K562 (cell line): ENCODE measurements around the gene FAM107B. TPM values are rescaled to one million over a fixed set of nuclear protein-coding genes. Genes with fewer than 3 reads are reported as not detected.

ENCODE experiments used
- ATAC-seq: fragments of 200-7000 bp; cut with Tn5 transposase; 3 replicates; pipeline ENCODE4 v1.9.1; 2020; ENCODE audit warnings: moderate library complexity
- BruUV-seq: library from RNA; stranded (reverse); fragments of 400-500 nt; replicated peaks from 2 replicates; lab custom pipeline; 2021; lab: Mats Ljungman, UMichigan
- CTCF ChIA-PET: fragments of 300-600 bp; formaldehyde crosslinking; extraction: SDS; loops from one replicate; lab custom pipeline; 2021; ENCODE audit warnings: low intra/inter-chr PET ratio; lab: Yijun Ruan, JAX
- POLR2A ChIA-PET: fragments of 300-600, 350-650 bp; sonication (Branson Sonifier 250); formaldehyde crosslinking; extraction: SDS; loops from one replicate; lab custom pipeline; 2021; ENCODE audit warnings: antibody characterized with exemption, inconsistent platforms; lab: Yijun Ruan, JAX
- DNase-seq, 4 experiments: peaks; one replicate each; pipeline versions ENCODE4 v3.0.0 to v3.0.0-alpha.2; 2011 to 2018; ENCODE audit warnings: low spot score in 3 of 4, mixed read lengths in 3 of 4; ENCODE audit errors: extremely low read depth in 1 of 4
- FAIRE-seq: peaks from 2 replicates; lab custom pipeline; 2011; peaks lifted over from hg19 to GRCh38; lab: Jason Lieb, UNC
- H2AFZ ChIP-seq: 2 replicates; pipeline ENCODE4 v1.6.0; 2011; ENCODE audit warnings: low read depth, low read length, control low read depth, inconsistent platforms
- H3K27ac ChIP-seq: fragments of 200-600 bp; 3 replicates; pipeline ENCODE4 v1.8.0; 2011; ENCODE audit warnings: low read depth, mild to moderate bottlenecking, control low read depth, inconsistent platforms, low read length, moderate library complexity, mixed read lengths; ENCODE audit errors: extremely low read depth
- H3K27me3 ChIP-seq, 2 experiments: fragments of 300-600 bp in 1 of 2; 2 replicates in 1 of 2; 3 replicates in 1 of 2; pipeline versions ENCODE4 v1.6.0 to v1.8.0; 2011; ENCODE audit warnings: inconsistent platforms in 2 of 2, low read length in 2 of 2, mild to moderate bottlenecking in 1 of 2, mixed read lengths in 1 of 2, moderate library complexity in 1 of 2; ENCODE audit not compliant: control insufficient read depth in 2 of 2, insufficient read depth in 2 of 2
- H3K36me3 ChIP-seq: fragments of 300-600 bp; 3 replicates; pipeline ENCODE4 v1.8.0; 2011; ENCODE audit warnings: mild to moderate bottlenecking, low read length, inconsistent platforms; ENCODE audit not compliant: control insufficient read depth, insufficient read depth
- H3K4me1 ChIP-seq, 2 experiments: fragments of 200-600 bp in 1 of 2; replicated peaks in 1 of 2; 2 replicates in 1 of 2; 3 replicates in 1 of 2; pipeline versions ENCODE4 v1.5.1 to v1.8.0; 2011; ENCODE audit warnings: inconsistent platforms in 2 of 2, low read length in 2 of 2, mild to moderate bottlenecking in 1 of 2, mixed read lengths in 1 of 2, moderate library complexity in 1 of 2; ENCODE audit not compliant: control insufficient read depth in 2 of 2, insufficient read depth in 2 of 2
- H3K4me2 ChIP-seq: 2 replicates; pipeline ENCODE4 v1.6.1; 2011; ENCODE audit warnings: low read length, control low read depth, inconsistent platforms, mixed read lengths; ENCODE audit not compliant: insufficient read depth
- H3K4me3 ChIP-seq: fragments of 200-600 bp; sonication (generic), shearing (Covaris generic); 2 replicates; pipeline ENCODE4 v1.5.1; 2016; ENCODE audit warnings: control low read depth, inconsistent platforms
- H3K79me2 ChIP-seq: fragments of 200-600 bp; 3 replicates; pipeline ENCODE4 v1.8.0; 2011; ENCODE audit warnings: low read length, inconsistent platforms; ENCODE audit not compliant: control insufficient read depth, insufficient read depth
- H3K9ac ChIP-seq, 2 experiments: 2 replicates each; pipeline versions ENCODE4 v1.6.0 to v1.6.1; 2011; ENCODE audit warnings: low read depth in 2 of 2, low read length in 2 of 2, control low read depth in 1 of 2, inconsistent platforms in 1 of 2, mild to moderate bottlenecking in 1 of 2, mixed read lengths in 1 of 2; ENCODE audit not compliant: insufficient read depth in 1 of 2
- H3K9me1 ChIP-seq: one replicate; pipeline ENCODE4 v1.6.0; 2011; ENCODE audit warnings: inconsistent platforms, mild to moderate bottlenecking, low read length, moderate library complexity; ENCODE audit not compliant: control insufficient read depth, insufficient read depth
- H3K9me3 ChIP-seq: replicated peaks from 2 replicates; pipeline ENCODE4 v1.5.1; 2011; ENCODE audit warnings: low read depth, low read length, inconsistent platforms; ENCODE audit not compliant: control insufficient read depth, insufficient read depth
- H4K20me1 ChIP-seq: replicated peaks from 2 replicates; pipeline ENCODE4 v1.6.1; 2011; ENCODE audit warnings: low read length, inconsistent platforms, mixed read lengths; ENCODE audit not compliant: control insufficient read depth, insufficient read depth
- HNRNPH1 ChIP-seq: fragments of 200-400 bp; formaldehyde crosslinking; optimal IDR thresholded peaks from 2 replicates; pipeline ENCODE3; 2017; ENCODE audit warnings: low read depth, mild to moderate bottlenecking, low read length, moderate library complexity
- ZFP30 ChIP-seq: fragments of 250-450 bp; sonication (Bioruptor Pico); IDR thresholded peaks from 2 replicates; pipeline ENCODE4 v1.8.0; 2022; ENCODE audit warnings: moderate library complexity, mild to moderate bottlenecking, inconsistent platforms, borderline replicate concordance
- WGBS: fragments of 100-300 bp; shearing (Covaris generic); methylation state at CpG from one replicate; pipeline ENCODE4 v1.1.6; 2016; ENCODE audit warnings: low coverage, mixed read lengths; ENCODE audit not compliant: insufficient coverage; ENCODE audit errors: missing lambda C conversion rate; 5-methylcytosine and 5-hydroxymethylcytosine counted together
- in situ Hi-C: fragments of 300-500 bp; cut with MboI; formaldehyde crosslinking; loops from 4 replicates; pipeline ENCODE4 v1.15.0; 2018; ENCODE audit warnings: inconsistent platforms, mixed read lengths
- intact Hi-C: fragments of 100-400 bp; cut with micrococcal nuclease; formaldehyde crosslinking; loops from 2 replicates; pipeline ENCODE4 v1.14.2; 2022
- polyA plus RNA-seq, 8 experiments: library from polyadenylated mRNA; depleted of rRNA in 4 of 8; stranded (reverse) in 5 of 8; unstranded in 3 of 8; fragments of >200 nt; fragmentation: Nextera tagmentation in 2 of 8; fragmentation: Illumina TruSeq in 1 of 8; extraction: Ambion mirVana in 2 of 8; extraction: Trizol in 1 of 8; gene quantifications; 2 replicates each; pipeline versions ENCODE4 v1.2.1 to v1.2.3, GENCODE V29; 2011 to 2014; ENCODE audit warnings: inconsistent platforms in 1 of 8, missing spikeins in 1 of 8
- total RNA-seq, 7 experiments: library from RNA; depleted of rRNA in 6 of 7; stranded (reverse); fragments of >200 nt in 6 of 7; fragmentation: Illumina TruSeq in 2 of 7; extraction: Trizol in 2 of 7; gene quantifications; 2 replicates each; pipeline versions ENCODE4 v1.2.1 to v1.2.3, GENCODE V29; 2011 to 2021; ENCODE audit warnings: low replicate concordance in 1 of 7
- TF ChIP-seq, protein P1 (sequence below): sonication (generic); formaldehyde crosslinking; IDR thresholded peaks from 2 replicates; pipeline ENCODE4 v1.9.0; 2022; ENCODE audit warnings: mild to moderate bottlenecking, missing genetic modification reagents

Gene FAM107B
- total and polyA plus RNA-seq, 9 of the 15 experiments (the other 6 are each of a cell fraction or from before 2014, with no cell fraction given), result 0.40 to 2.8 (median 1.4) TPM

DNA sequence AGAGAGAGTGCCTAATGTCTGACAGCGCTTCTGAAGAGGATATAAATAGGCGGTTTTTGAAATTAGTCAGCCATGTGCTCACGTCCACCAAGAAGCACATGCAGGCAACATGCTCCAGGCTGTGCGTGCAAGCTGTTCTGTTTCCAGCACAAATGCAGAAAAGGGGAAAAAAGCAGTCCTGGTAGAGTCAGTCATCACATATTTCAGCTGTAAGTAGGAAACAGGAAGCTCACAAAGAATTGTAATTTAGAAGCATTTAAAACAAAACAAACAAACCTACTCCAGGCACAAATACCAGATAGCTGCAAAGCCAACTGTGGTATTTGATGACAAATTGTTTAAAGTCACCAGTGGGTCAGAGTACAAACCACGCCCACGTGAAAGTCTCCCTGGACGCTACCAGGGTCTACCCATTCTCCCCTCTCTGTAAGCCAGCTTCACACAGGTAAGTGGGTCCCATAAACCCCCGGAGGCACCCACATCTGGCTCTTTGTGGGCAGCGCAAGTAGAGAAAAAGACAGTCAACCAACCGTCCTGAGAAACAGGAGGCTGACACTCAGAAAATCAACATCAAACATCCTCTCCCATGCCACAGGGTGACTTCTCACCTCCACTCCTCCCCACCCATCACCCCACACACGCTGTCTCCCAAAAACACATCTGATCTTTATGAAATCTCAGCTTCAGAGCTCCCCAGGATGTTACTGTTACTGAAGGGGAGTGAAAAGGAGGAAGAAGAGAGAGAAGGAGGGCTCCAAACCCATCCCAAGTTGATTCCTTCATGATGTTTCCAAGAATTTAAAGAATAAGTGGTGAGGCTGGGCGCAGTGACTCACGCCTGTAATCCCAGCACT, 186.4 kb downstream of the FAM107B start:
- CTCF ChIA-PET, result no interaction called here
- Histone ChIP-seq H3K79me2 (no peaks in the 10 kb centered on the region), H3K36me3 (no peaks in the 10 kb centered on the region), H3K9me3 (no peaks in the 10 kb centered on the region), H3K4me2 (no peak overlapping the region), H3K4me3 (no peak overlapping the region), H3K4me1 (no peaks in the 10 kb centered on the region), H3K27ac (no peak overlapping the region), H3K9ac (no peak overlapping the region)
- in situ Hi-C loops, result no loop called here
- DNase-seq, result no peak
- no peak for FAIRE-seq
- TF ChIP-seq HNRNPH1 (no peak), ZFP30 (CRISPR knock-in tag) (no peak)
- TF ChIP-seq, protein P1, sequence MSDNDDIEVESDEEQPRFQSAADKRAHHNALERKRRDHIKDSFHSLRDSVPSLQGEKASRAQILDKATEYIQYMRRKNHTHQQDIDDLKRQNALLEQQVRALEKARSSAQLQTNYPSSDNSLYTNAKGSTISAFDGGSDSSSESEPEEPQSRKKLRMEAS, result peak; percentile 43; the same call in 1 of the 2 replicates
- TF ChIP-seq, all 486 proteins: peak for 1
- Histone ChIP-seq H3K27me3 (peaks cover 10 to 28% of the 10 kb centered on the region in 2 experiments), H3K9me1 (no peaks in the 10 kb centered on the region), H4K20me1 (no peaks in the 10 kb centered on the region), H2AFZ (no peak overlapping the region)
- ATAC-seq, result no peak
- POLR2A ChIA-PET, result interaction anchor here (0.9 kb wide), 1 partner anchor 20 kb away, joined by 3 read pairs; no protein-coding TSS in a partner anchor
- intact Hi-C loops, result no loop called here
- no TSS peak for BruUV-seq
- under 1% methylated on average over 13 of the region's 13 CpGs for WGBS
